GM23338 (cell line): ENCODE data around the gene DAB2. TPM values are rescaled to one million over a fixed set of nuclear protein-coding genes. Genes with fewer than 3 reads are reported as not detected.

Source experiments
- ATAC-seq: fragments of 200-7000 bp; cut with Tn5 transposase; 3 replicates; pipeline ENCODE4 v1.9.1; 2020
- DNase-seq: peaks from one replicate; pipeline ENCODE4 v3.0.0-alpha.2; 2015; ENCODE audit warnings: low spot score
- H2AFZ ChIP-seq: fragments of 200-600 bp; sonication (generic); 2 replicates; pipeline ENCODE4 v1.8.0; 2016; ENCODE audit warnings: antibody characterized with exemption, mild to moderate bottlenecking, moderate library complexity
- H3F3A ChIP-seq: fragments of 200-600 bp; sonication (generic); replicated peaks from 2 replicates; pipeline ENCODE4 v1.8.0; 2017; ENCODE audit warnings: antibody characterized with exemption, mixed run types, low read depth
- H3K27ac ChIP-seq: fragments of 200-600 bp; sonication (generic); 2 replicates; pipeline ENCODE4 v1.6.1; 2016; ENCODE audit warnings: low read depth
- H3K27me3 ChIP-seq: fragments of 200-600 bp; sonication (generic); 2 replicates; pipeline ENCODE4 v1.8.0; 2016; ENCODE audit warnings: mild to moderate bottlenecking, mixed run types, moderate library complexity; ENCODE audit not compliant: insufficient read depth
- H3K36me3 ChIP-seq: fragments of 200-600 bp; sonication (generic); 2 replicates; pipeline ENCODE4 v1.8.0; 2016; ENCODE audit warnings: mild to moderate bottlenecking; ENCODE audit not compliant: insufficient read depth
- H3K4me1 ChIP-seq: fragments of 200-600 bp; sonication (generic); 2 replicates; pipeline ENCODE4 v1.8.0; 2016; ENCODE audit warnings: mild to moderate bottlenecking, moderate library complexity; ENCODE audit not compliant: insufficient read depth
- H3K4me2 ChIP-seq: fragments of 200-600 bp; sonication (generic); 2 replicates; pipeline ENCODE4 v1.7.1; 2017; ENCODE audit warnings: mixed run types
- H3K4me3 ChIP-seq: fragments of 200-600 bp; sonication (generic); 2 replicates; pipeline ENCODE4 v1.6.1; 2016; ENCODE audit warnings: mixed run types
- H3K79me2 ChIP-seq: fragments of 200-600 bp; sonication (generic); replicated peaks from 2 replicates; pipeline ENCODE4 v1.8.0; 2017; ENCODE audit warnings: mild to moderate bottlenecking; ENCODE audit not compliant: insufficient read depth
- H3K9me2 ChIP-seq: fragments of 200-600 bp; sonication (generic); 2 replicates; pipeline ENCODE4 v1.8.0; 2017; ENCODE audit not compliant: insufficient read depth
- H4K20me1 ChIP-seq: fragments of 200-600 bp; sonication (generic); replicated peaks from 2 replicates; pipeline ENCODE4 v1.8.0; 2017; ENCODE audit warnings: mild to moderate bottlenecking; ENCODE audit not compliant: insufficient read depth
- H3K27ac Mint-ChIP-seq: 2 replicates; pipeline ENCODE4 v1.8.0; 2020; ENCODE audit warnings: inconsistent platforms, mild to moderate bottlenecking, moderate library complexity, mixed read lengths
- H3K27me3 Mint-ChIP-seq: 3 replicates; pipeline ENCODE4 v1.8.0; 2022; ENCODE audit warnings: low read depth, mild to moderate bottlenecking, moderate library complexity, mixed read lengths, inconsistent platforms; ENCODE audit not compliant: insufficient read depth, poor library complexity
- H3K36me3 Mint-ChIP-seq: 3 replicates; pipeline ENCODE4 v1.8.0; 2021; ENCODE audit warnings: low read depth, mild to moderate bottlenecking, inconsistent platforms, moderate library complexity, mixed read lengths
- H3K4me1 Mint-ChIP-seq: 3 replicates; pipeline ENCODE4 v1.8.0; 2020; ENCODE audit warnings: mild to moderate bottlenecking, inconsistent platforms, mixed read lengths
- H3K4me3 Mint-ChIP-seq: 3 replicates; pipeline ENCODE4 v1.8.0; 2021; ENCODE audit warnings: moderate library complexity, mild to moderate bottlenecking, inconsistent platforms, mixed read lengths
- H3K9me3 Mint-ChIP-seq: 3 replicates; pipeline ENCODE4 v1.8.0; 2020; ENCODE audit warnings: moderate library complexity, mild to moderate bottlenecking, inconsistent platforms, mixed read lengths
- CREB1 ChIP-seq: fragments of 250-450 bp; sonication (Bioruptor Pico); IDR thresholded peaks from 2 replicates; pipeline ENCODE4 v1.5.0; 2020; ENCODE audit warnings: low read depth, mild to moderate bottlenecking, moderate library complexity
- ETS1 ChIP-seq: IDR thresholded peaks from 2 replicates; pipeline ENCODE4 v1.6.1; 2016; ENCODE audit warnings: antibody characterized with exemption
- EZH2 ChIP-seq: fragments of 200-600 bp; sonication (generic); IDR thresholded peaks from one replicate; pipeline ENCODE4 v1.8.0; 2017; ENCODE audit warnings: antibody characterized with exemption, mild to moderate bottlenecking, low read depth; ENCODE audit not compliant: unreplicated experiment
- EZH2phosphoT487 ChIP-seq: fragments of 200-600 bp; sonication (generic); IDR thresholded peaks from one replicate; pipeline ENCODE4 v1.8.1; 2018; ENCODE audit warnings: antibody characterized with exemption; ENCODE audit not compliant: unreplicated experiment
- JUNB ChIP-seq: IDR thresholded peaks from one replicate; pipeline ENCODE4 v1.6.1; 2016; ENCODE audit warnings: antibody characterized with exemption; ENCODE audit not compliant: unreplicated experiment
- NANOG ChIP-seq: IDR thresholded peaks from 2 replicates; pipeline ENCODE4 v1.6.1; 2016; ENCODE audit warnings: antibody characterized with exemption, borderline replicate concordance
- ZNF114 ChIP-seq: fragments of 250-450 bp; sonication (Bioruptor Pico); IDR thresholded peaks from 2 replicates; pipeline ENCODE4 v1.5.0; 2020; ENCODE audit warnings: mild to moderate bottlenecking, moderate library complexity
- ZNF331 ChIP-seq: fragments of 250-450 bp; sonication (Bioruptor Pico); IDR thresholded peaks from 2 replicates; pipeline ENCODE4 v1.5.0; 2020; ENCODE audit warnings: low read depth, mild to moderate bottlenecking, moderate library complexity
- polyA plus RNA-seq: library from polyadenylated mRNA; unstranded; fragments of >200 nt; fragmentation: Nextera tagmentation; extraction: Ambion mirVana; gene quantifications from 2 replicates; pipeline ENCODE4 v1.2.1, GENCODE V29; 2016
- total RNA-seq: library from RNA; depleted of rRNA; stranded (reverse); fragments of >200 nt; shearing (Covaris generic); gene quantifications from 2 replicates; pipeline ENCODE4 v1.2.3, GENCODE V29; 2014
- TF ChIP-seq, protein P1 (sequence below), 2 experiments: fragments of 200-600 bp in 1 of 2; sonication (generic) in 1 of 2; conservative IDR thresholded peaks; 2 replicates each; pipeline versions ENCODE4 v1.5.1 to v1.6.1; 2016 to 2017; ENCODE audit warnings: antibody characterized with exemption in 2 of 2, low read depth in 2 of 2, mild to moderate bottlenecking in 2 of 2, moderate library complexity in 1 of 2
- TF ChIP-seq, protein P2 (sequence below): IDR thresholded peaks from one replicate; pipeline ENCODE4 v1.6.1; 2018; ENCODE audit warnings: antibody characterized with exemption; ENCODE audit not compliant: unreplicated experiment

Gene DAB2
- total and polyA plus RNA-seq, 2 experiments from 2014 or later = 6.4 to 8.4 TPM

DNA sequence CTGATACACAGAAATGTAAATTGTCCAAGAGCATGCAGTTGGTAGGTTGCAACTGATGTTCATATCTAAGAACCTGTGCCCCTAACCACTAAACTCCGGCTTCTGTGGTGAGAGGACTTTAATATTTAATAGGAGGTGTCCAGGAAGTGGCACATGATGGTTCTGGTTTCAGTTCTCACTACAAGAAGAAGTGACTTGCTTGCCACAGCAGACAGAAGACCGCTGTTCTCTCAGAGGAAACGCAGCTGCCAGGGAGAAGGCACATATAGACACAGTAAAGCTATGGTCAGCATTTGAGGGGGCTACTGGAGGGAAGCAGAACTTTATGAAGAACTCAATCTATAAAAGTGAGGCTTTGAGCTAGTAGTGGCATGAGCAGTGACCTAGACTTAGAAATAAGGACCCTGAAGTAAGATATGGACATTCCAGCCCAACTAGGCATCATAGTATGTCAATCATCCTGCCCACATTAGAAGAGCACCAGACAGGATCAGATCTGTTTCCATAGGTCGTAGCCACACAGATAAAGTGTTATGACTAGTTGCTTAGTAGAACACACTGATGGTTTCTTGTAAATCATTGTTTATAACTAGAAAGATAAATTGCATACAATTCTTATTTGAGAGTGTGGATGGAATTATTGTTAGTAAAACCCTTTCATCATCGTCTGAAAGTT, 36.4 kb upstream of the DAB2 start:
- H3K79me2 ChIP-seq = no peaks in the 10 kb centered on the region
- H3K27ac Mint-ChIP-seq = no peak overlapping the region
- no peak overlapping the region for H3K4me3 Mint-ChIP-seq
- H3K36me3 ChIP-seq = no peaks in the 10 kb centered on the region
- H3F3A ChIP-seq = no peaks in the 10 kb centered on the region
- no peak overlapping the region for H2AFZ ChIP-seq
- H4K20me1 ChIP-seq = no peaks in the 10 kb centered on the region
- H3K9me2 ChIP-seq = 0 out of 2 replicates have a peak, but pooled peaks cover 3% of the 10 kb centered on the region
- H3K4me2 ChIP-seq = no peak overlapping the region
- H3K36me3 Mint-ChIP-seq = no peaks in the 10 kb centered on the region
- H3K9me3 Mint-ChIP-seq = no peaks in the 10 kb centered on the region
- peaks cover 6% of the 10 kb centered on the region; the same call in 2 of the 3 replicates for H3K4me1 Mint-ChIP-seq
- DNase-seq (no peak), ATAC-seq (no peak)
- no peaks in the 10 kb centered on the region for H3K4me1 ChIP-seq
- peaks cover 4% of the 10 kb centered on the region for H3K27me3 Mint-ChIP-seq
- H3K27ac ChIP-seq = no peak overlapping the region
- TF ChIP-seq EZH2phosphoT487 = no peak
- no peak for TF ChIP-seq ZNF114 (CRISPR knock-in tag)
- TF ChIP-seq NANOG = no peak
- no peak for TF ChIP-seq ETS1
- TF ChIP-seq, protein P1, sequence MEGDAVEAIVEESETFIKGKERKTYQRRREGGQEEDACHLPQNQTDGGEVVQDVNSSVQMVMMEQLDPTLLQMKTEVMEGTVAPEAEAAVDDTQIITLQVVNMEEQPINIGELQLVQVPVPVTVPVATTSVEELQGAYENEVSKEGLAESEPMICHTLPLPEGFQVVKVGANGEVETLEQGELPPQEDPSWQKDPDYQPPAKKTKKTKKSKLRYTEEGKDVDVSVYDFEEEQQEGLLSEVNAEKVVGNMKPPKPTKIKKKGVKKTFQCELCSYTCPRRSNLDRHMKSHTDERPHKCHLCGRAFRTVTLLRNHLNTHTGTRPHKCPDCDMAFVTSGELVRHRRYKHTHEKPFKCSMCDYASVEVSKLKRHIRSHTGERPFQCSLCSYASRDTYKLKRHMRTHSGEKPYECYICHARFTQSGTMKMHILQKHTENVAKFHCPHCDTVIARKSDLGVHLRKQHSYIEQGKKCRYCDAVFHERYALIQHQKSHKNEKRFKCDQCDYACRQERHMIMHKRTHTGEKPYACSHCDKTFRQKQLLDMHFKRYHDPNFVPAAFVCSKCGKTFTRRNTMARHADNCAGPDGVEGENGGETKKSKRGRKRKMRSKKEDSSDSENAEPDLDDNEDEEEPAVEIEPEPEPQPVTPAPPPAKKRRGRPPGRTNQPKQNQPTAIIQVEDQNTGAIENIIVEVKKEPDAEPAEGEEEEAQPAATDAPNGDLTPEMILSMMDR (conservative IDR thresholded peaks at IDR 0.05; ENCODE audit: low read depth in 2 of 2) = no peak
- no peak overlapping the region for H3K4me3 ChIP-seq
- H3K27me3 ChIP-seq = no peaks in the 10 kb centered on the region; the same call in 1 of the 2 replicates

- Histone ChIP-seq H3K79me2 (no peaks in the 10 kb centered on the region), H3K36me3 (no peaks in the 10 kb centered on the region), H3K27ac (no peak overlapping the region), H3K4me3 (no peak overlapping the region), H3K4me1 (no peaks in the 10 kb centered on the region), H3K27me3 (no peaks in the 10 kb centered on the region; the same call in 1 of the 2 replicates), H4K20me1 (no peaks in the 10 kb centered on the region), H3F3A (no peaks in the 10 kb centered on the region), H3K9me2 (0 out of 2 replicates have a peak, but pooled peaks cover 3% of the 10 kb centered on the region), H3K4me2 (no peak overlapping the region), H2AFZ (no peak overlapping the region)
- peaks cover 4% of the 10 kb centered on the region for H3K27me3 Mint-ChIP-seq
- H3K4me1 Mint-ChIP-seq = peaks cover 6% of the 10 kb centered on the region; the same call in 2 of the 3 replicates
- no peak for DNase-seq
- no peak for ATAC-seq
- no peaks in the 10 kb centered on the region for H3K9me3 Mint-ChIP-seq
- no peak overlapping the region for H3K27ac Mint-ChIP-seq
- H3K36me3 Mint-ChIP-seq = no peaks in the 10 kb centered on the region
- H3K4me3 Mint-ChIP-seq = no peak overlapping the region
- TF ChIP-seq EZH2 = no peak
- no peak for TF ChIP-seq ZNF331 (CRISPR knock-in tag)
- no peak for TF ChIP-seq NANOG
- TF ChIP-seq, protein P2, sequence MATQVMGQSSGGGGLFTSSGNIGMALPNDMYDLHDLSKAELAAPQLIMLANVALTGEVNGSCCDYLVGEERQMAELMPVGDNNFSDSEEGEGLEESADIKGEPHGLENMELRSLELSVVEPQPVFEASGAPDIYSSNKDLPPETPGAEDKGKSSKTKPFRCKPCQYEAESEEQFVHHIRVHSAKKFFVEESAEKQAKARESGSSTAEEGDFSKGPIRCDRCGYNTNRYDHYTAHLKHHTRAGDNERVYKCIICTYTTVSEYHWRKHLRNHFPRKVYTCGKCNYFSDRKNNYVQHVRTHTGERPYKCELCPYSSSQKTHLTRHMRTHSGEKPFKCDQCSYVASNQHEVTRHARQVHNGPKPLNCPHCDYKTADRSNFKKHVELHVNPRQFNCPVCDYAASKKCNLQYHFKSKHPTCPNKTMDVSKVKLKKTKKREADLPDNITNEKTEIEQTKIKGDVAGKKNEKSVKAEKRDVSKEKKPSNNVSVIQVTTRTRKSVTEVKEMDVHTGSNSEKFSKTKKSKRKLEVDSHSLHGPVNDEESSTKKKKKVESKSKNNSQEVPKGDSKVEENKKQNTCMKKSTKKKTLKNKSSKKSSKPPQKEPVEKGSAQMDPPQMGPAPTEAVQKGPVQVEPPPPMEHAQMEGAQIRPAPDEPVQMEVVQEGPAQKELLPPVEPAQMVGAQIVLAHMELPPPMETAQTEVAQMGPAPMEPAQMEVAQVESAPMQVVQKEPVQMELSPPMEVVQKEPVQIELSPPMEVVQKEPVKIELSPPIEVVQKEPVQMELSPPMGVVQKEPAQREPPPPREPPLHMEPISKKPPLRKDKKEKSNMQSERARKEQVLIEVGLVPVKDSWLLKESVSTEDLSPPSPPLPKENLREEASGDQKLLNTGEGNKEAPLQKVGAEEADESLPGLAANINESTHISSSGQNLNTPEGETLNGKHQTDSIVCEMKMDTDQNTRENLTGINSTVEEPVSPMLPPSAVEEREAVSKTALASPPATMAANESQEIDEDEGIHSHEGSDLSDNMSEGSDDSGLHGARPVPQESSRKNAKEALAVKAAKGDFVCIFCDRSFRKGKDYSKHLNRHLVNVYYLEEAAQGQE = no peak
- no peak for TF ChIP-seq JUNB
- no peak for TF ChIP-seq ETS1
- no peak for TF ChIP-seq CREB1 (CRISPR knock-in tag)
These were observed 35.1 kb upstream of the DAB2 start for GRCh38 chr5:39459907-39460306.
